H1 (cell line): Measurements from ENCODE around the gene PRR5L. TPM values are rescaled to one million over a fixed set of nuclear protein-coding genes. Genes with fewer than 3 reads are reported as not detected.

Experiments
- CTCF ChIA-PET: fragments of 300-600 bp; sonication (Branson Sonifier 250); formaldehyde crosslinking; loops from one replicate; lab custom pipeline; 2021; ENCODE audit not compliant: partially characterized antibody; lab: Charles Lee
- POLR2A ChIA-PET: fragments of 300-600 bp; sonication (Branson Sonifier 250); formaldehyde crosslinking; loops from one replicate; lab custom pipeline; 2021; ENCODE audit warnings: inconsistent platforms; ENCODE audit not compliant: partially characterized antibody; lab: Charles Lee
- DNase-seq, 2 experiments: peaks; one replicate each; pipeline versions ENCODE4 v3.0.0 to v3.0.0-alpha.2; 2010 to 2022; ENCODE audit warnings: low spot score in 2 of 2, low read depth in 1 of 2, mixed read lengths in 1 of 2
- FAIRE-seq: peaks from 2 replicates; lab custom pipeline; 2011; peaks lifted over from hg19 to GRCh38; lab: Jason Lieb, UNC
- H2AFZ ChIP-seq: 2 replicates; pipeline ENCODE4 v1.8.1; 2012; ENCODE audit warnings: low read length, inconsistent platforms
- H2AK5ac ChIP-seq: 2 replicates; pipeline ENCODE4 v1.6.1; 2013; ENCODE audit warnings: low read depth, low read length
- H2BK120ac ChIP-seq: replicated peaks from 2 replicates; pipeline ENCODE3; 2013; ENCODE audit warnings: low read depth, low read length, inconsistent platforms
- H2BK12ac ChIP-seq: 2 replicates; pipeline ENCODE4 v1.6.1; 2013; ENCODE audit warnings: low read depth, low read length
- H2BK15ac ChIP-seq: 2 replicates; pipeline ENCODE4 v1.6.1; 2013; ENCODE audit warnings: low read length
- H2BK20ac ChIP-seq: 2 replicates; pipeline ENCODE4 v1.6.1; 2013; ENCODE audit warnings: low read length
- H2BK5ac ChIP-seq: 2 replicates; pipeline ENCODE4 v1.6.1; 2013; ENCODE audit warnings: low read depth, low read length
- H3K14ac ChIP-seq: 2 replicates; pipeline ENCODE4 v1.6.1; 2013; ENCODE audit warnings: inconsistent platforms; ENCODE audit not compliant: insufficient read length
- H3K18ac ChIP-seq: 2 replicates; pipeline ENCODE4 v1.6.1; 2013; ENCODE audit warnings: low read length; ENCODE audit errors: extremely low read depth
- H3K23ac ChIP-seq: 2 replicates; pipeline ENCODE4 v1.6.1; 2013; ENCODE audit warnings: inconsistent platforms; ENCODE audit not compliant: insufficient read length
- H3K23me2 ChIP-seq: 2 replicates; pipeline ENCODE4 v1.6.1; 2013; ENCODE audit warnings: low read depth, low read length
- H3K27ac ChIP-seq: 2 replicates; pipeline ENCODE4 v1.6.1; 2011; ENCODE audit warnings: low read depth, low read length, inconsistent platforms
- H3K27me3 ChIP-seq, 4 experiments: replicated peaks in 1 of 4; 1 replicate in 1 of 4; 2 replicates in 3 of 4; pipeline versions ENCODE4 v1.6.1 to v1.8.1; 2011 to 2013; ENCODE audit warnings: low read length in 3 of 4, mild to moderate bottlenecking in 3 of 4, inconsistent platforms in 2 of 4, mixed read lengths in 2 of 4, moderate library complexity in 1 of 4; ENCODE audit not compliant: control insufficient read depth in 3 of 4, insufficient read depth in 3 of 4; ENCODE audit errors: extremely low read depth in 1 of 4
- H3K36me3 ChIP-seq, 4 experiments: 2 replicates each; pipeline versions ENCODE4 v1.6.1 to v1.8.1; 2011 to 2013; ENCODE audit warnings: mild to moderate bottlenecking in 4 of 4, low read length in 3 of 4, moderate library complexity in 2 of 4, control low read depth in 1 of 4, inconsistent platforms in 1 of 4; ENCODE audit not compliant: insufficient read depth in 4 of 4, control insufficient read depth in 2 of 4
- H3K4ac ChIP-seq: replicated peaks from 2 replicates; pipeline ENCODE3; 2013; ENCODE audit warnings: low read length, low read depth, mixed read lengths, inconsistent platforms; ENCODE audit not compliant: insufficient read length
- H3K4me1 ChIP-seq, 4 experiments: replicated peaks in 1 of 4; 1 replicate in 1 of 4; 2 replicates in 3 of 4; pipeline versions ENCODE4 v1.6.1 to v1.8.1; 2011 to 2013; ENCODE audit warnings: low read length in 3 of 4, inconsistent platforms in 2 of 4, mixed read lengths in 1 of 4; ENCODE audit not compliant: insufficient read depth in 4 of 4, control insufficient read depth in 3 of 4
- H3K4me2 ChIP-seq, 2 experiments: 2 replicates each; pipeline versions ENCODE4 v1.6.1 to v1.8.1; 2011 to 2013; ENCODE audit warnings: low read depth in 2 of 2, low read length in 2 of 2, control low read depth in 1 of 2, inconsistent platforms in 1 of 2, mild to moderate bottlenecking in 1 of 2; ENCODE audit not compliant: insufficient read depth in 1 of 2
- H3K4me3 ChIP-seq, 4 experiments: fragments of 200-600, 300-600 bp in 1 of 4; sonication (generic), shearing (Covaris generic), sonication (Bioruptor Twin) in 1 of 4; 2 replicates each; pipeline versions ENCODE4 v1.5.1 to v1.8.1; 2011 to 2016; ENCODE audit warnings: low read length in 4 of 4, low read depth in 3 of 4, control low read depth in 2 of 4, inconsistent platforms in 2 of 4, mild to moderate bottlenecking in 2 of 4, mixed read lengths in 1 of 4, moderate library complexity in 1 of 4; ENCODE audit not compliant: insufficient read depth in 2 of 4; ENCODE audit errors: extremely low read depth in 1 of 4
- H3K56ac ChIP-seq: replicated peaks from 2 replicates; pipeline ENCODE3; 2013; ENCODE audit warnings: low read depth, mild to moderate bottlenecking, mixed read lengths, low read length, inconsistent platforms; ENCODE audit not compliant: insufficient read length
- H3K79me1 ChIP-seq: 2 replicates; pipeline ENCODE4 v1.6.1; 2013; ENCODE audit warnings: low read depth, low read length, control low read depth
- H3K79me2 ChIP-seq, 2 experiments: 2 replicates each; pipeline versions ENCODE4 v1.6.1 to v1.8.1; 2012 to 2013; ENCODE audit warnings: low read length in 2 of 2, mild to moderate bottlenecking in 2 of 2, inconsistent platforms in 1 of 2; ENCODE audit not compliant: insufficient read depth in 2 of 2, control insufficient read depth in 1 of 2
- H3K9ac ChIP-seq, 4 experiments: replicated peaks in 1 of 4; 1 replicate in 1 of 4; 2 replicates in 3 of 4; pipeline versions ENCODE4 v1.6.1 to v1.8.1; 2011 to 2013; ENCODE audit warnings: low read depth in 3 of 4, low read length in 3 of 4, control low read depth in 2 of 4, mild to moderate bottlenecking in 2 of 4, moderate library complexity in 2 of 4, inconsistent platforms in 1 of 4; ENCODE audit errors: extremely low read depth in 1 of 4
- H3K9me3 ChIP-seq, 2 experiments: 2 replicates each; pipeline versions ENCODE4 v1.6.1 to v1.8.1; 2012 to 2013; ENCODE audit warnings: mild to moderate bottlenecking in 2 of 2, moderate library complexity in 2 of 2, control low read depth in 1 of 2, inconsistent platforms in 1 of 2, low read depth in 1 of 2, low read length in 1 of 2, mixed read lengths in 1 of 2; ENCODE audit not compliant: insufficient read depth in 2 of 2
- H4K20me1 ChIP-seq, 2 experiments: replicated peaks in 1 of 2; 2 replicates each; pipeline versions ENCODE3 to v1.8.1; 2011 to 2013; ENCODE audit warnings: inconsistent platforms in 2 of 2, low read length in 2 of 2, mild to moderate bottlenecking in 1 of 2; ENCODE audit not compliant: insufficient read depth in 2 of 2, control insufficient read depth in 1 of 2
- H4K5ac ChIP-seq: 2 replicates; pipeline ENCODE4 v1.6.1; 2013; ENCODE audit warnings: low read length, low read depth, mixed read lengths, inconsistent platforms; ENCODE audit not compliant: insufficient read length
- H4K8ac ChIP-seq: 2 replicates; pipeline ENCODE4 v1.8.0; 2013; ENCODE audit warnings: mild to moderate bottlenecking, moderate library complexity, low read length, inconsistent platforms; ENCODE audit not compliant: insufficient read depth; ENCODE audit errors: extremely low read depth
- H4K91ac ChIP-seq: replicated peaks from 2 replicates; pipeline ENCODE3; 2013; ENCODE audit warnings: low read length, mixed read lengths, inconsistent platforms; ENCODE audit not compliant: insufficient read length
- RAD21 ChIP-seq, 2 experiments: IDR thresholded peaks in 1 of 2; conservative IDR thresholded peaks in 1 of 2; 2 replicates each; pipeline ENCODE4 v1.6.1; 2011; ENCODE audit warnings: low read depth in 2 of 2, low read length in 2 of 2, improper control_type of control experiment in 1 of 2, inconsistent platforms in 1 of 2, mild to moderate bottlenecking in 1 of 2, moderate library complexity in 1 of 2
- RFX5 ChIP-seq: IDR thresholded peaks from 2 replicates; pipeline ENCODE4 v1.6.1; 2011; ENCODE audit warnings: low read depth, low read length, improper control_type of control experiment, borderline replicate concordance
- WGBS, 2 experiments: shearing (Covaris generic) in 1 of 2; methylation state at CpG; one replicate each; pipeline versions ENCODE4 v1.1.6 to v1.1.7; 2013 to 2015; ENCODE audit warnings: low lambda C conversion rate in 2 of 2, mixed read lengths in 2 of 2, inconsistent platforms in 1 of 2, low coverage in 1 of 2, missing lambda C conversion rate in 1 of 2; ENCODE audit not compliant: insufficient replicate concordance in 2 of 2, insufficient coverage in 1 of 2, insufficient read length in 1 of 2; ENCODE audit errors: extremely low coverage in 1 of 2, missing lambda C conversion rate in 1 of 2; 5-methylcytosine and 5-hydroxymethylcytosine counted together
- polyA plus RNA-seq, 7 experiments: library from polyadenylated mRNA; depleted of rRNA in 3 of 7; stranded (reverse) in 5 of 7; unstranded in 2 of 7; fragments of >200 nt in 5 of 7; fragments of 200-250 nt in 2 of 7; gene quantifications; 1 replicate in 5 of 7; 2 replicates in 1 of 7; 4 replicates in 1 of 7; pipeline versions ENCODE4 v1.2.1 to v1.2.3, GENCODE V29; 2011 to 2013; ENCODE audit warnings: missing spikeins in 2 of 7, mixed read lengths in 2 of 7
- total RNA-seq: library from RNA; stranded (reverse); fragmentation: NEBNext Ultra II Directional; extraction: Animal tissue kit (Norgen Biotek cat#: 25700); gene quantifications from 2 replicates; pipeline ENCODE4 v1.2.1, GENCODE V29; 2021

PRR5L gene
- total and polyA plus RNA-seq, 2 of the 8 experiments (the other 6 are each of a cell fraction or from before 2014, with no cell fraction given): 6.6 to 10.1 TPM

- 46% methylated on average over 4 of the region's 4 CpGs; no CpG with 5 or more reads in 1 of the 2 experiments for WGBS, 2 experiments
- CTCF ChIA-PET: no interaction called here
- Histone ChIP-seq H3K4me1 (no peaks in the 10 kb centered on the region; a peak in 1 of 7 replicates), H4K8ac (no peak overlapping the region), H3K23ac (no peak overlapping the region), H4K20me1 (peaks cover 0 to 2% of the 10 kb centered on the region in 2 experiments), H4K5ac (no peak overlapping the region), H3K36me3 (no peaks in the 10 kb centered on the region), H2BK15ac (no peak overlapping the region), H3K56ac (no peak overlapping the region), H3K9me3 (no peaks in the 10 kb centered on the region), H3K9ac (no peak overlapping the region), H3K4me3 (no peak overlapping the region), H2BK20ac (no peak overlapping the region), H3K4me2 (no peak overlapping the region), H2BK120ac (no peak overlapping the region), H4K91ac (no peak overlapping the region)
- POLR2A ChIA-PET: no interaction called here
- FAIRE-seq: no peak
- no peak for TF ChIP-seq RFX5
- TF ChIP-seq RAD21 (IDR thresholded peaks at IDR 0.05 in 1 of 2, conservative IDR thresholded peaks at IDR 0.05 in 1 of 2; ENCODE audit: low read depth in 2 of 2, low read length in 2 of 2): no peak
- TF ChIP-seq, all 59 proteins: peak for 0
- no peak for DNase-seq
- H3K79me1 ChIP-seq: no peaks in the 10 kb centered on the region
- H2BK12ac ChIP-seq: no peak overlapping the region
- no peaks in the 10 kb centered on the region for H3K79me2 ChIP-seq
- no peak overlapping the region for H2BK5ac ChIP-seq
- no peaks in the 10 kb centered on the region for H3K27me3 ChIP-seq
- no peak overlapping the region for H2AK5ac ChIP-seq
- H3K18ac ChIP-seq: no peak overlapping the region
- H3K23me2 ChIP-seq: no peaks in the 10 kb centered on the region
- no peak overlapping the region for H2AFZ ChIP-seq
- H3K14ac ChIP-seq: no peak overlapping the region
- no peak overlapping the region for H3K4ac ChIP-seq
- H3K27ac ChIP-seq: no peak overlapping the region
Observed at GRCh38 chr11:36390963-36391471, 94.9 kb downstream of the PRR5L start.
